GM21528 (cell line): ENCODE results near the gene MCF2L.
"Not testable (repeated sequence)": the region's sequence is repeated elsewhere in the genome, so short reads cannot be mapped to it uniquely, and the experiment has no call there.

Experiments
- ATAC-seq: cut with Tn5 transposase; IDR thresholded peaks from one replicate; pipeline ENCODE4 v1.9.1; 2021; ENCODE audit warnings: mild to moderate bottlenecking, moderate library complexity; ENCODE audit not compliant: unreplicated experiment, low FRiP score

The MCF2L gene

GRCh38 chr13:113076681-113077401 is 107.8 kb downstream of the MCF2L start:
- no peak for ATAC-seq

- ATAC-seq: no peak
Observed at GRCh38 chr13:113077566-113077952, 108.5 kb downstream of the MCF2L start.

GRCh38 chr13:113077953-113078901 is 109.2 kb downstream of the MCF2L start:
- ATAC-seq: no peak

- no peak for ATAC-seq
Observed at GRCh38 chr13:113078902-113079780, 110.1 kb downstream of the MCF2L start.

- ATAC-seq: not testable (repeated sequence)
Observed at GRCh38 chr13:113079781-113080080, 110.7 kb downstream of the MCF2L start.

GRCh38 chr13:113080361-113080831 is 111.4 kb downstream of the MCF2L start:
- no peak for ATAC-seq

- ATAC-seq: no peak
Observed at GRCh38 chr13:113080901-113081521, 112.0 kb downstream of the MCF2L start.

GRCh38 chr13:113082198-113083021 is 113.4 kb downstream of the MCF2L start:
- ATAC-seq: no peak

- ATAC-seq: no peak
Observed at GRCh38 chr13:113083022-113083373, 114.0 kb downstream of the MCF2L start.

GRCh38 chr13:113083402-113084061 is 114.5 kb downstream of the MCF2L start:
- ATAC-seq: no peak

- no peak for ATAC-seq
Observed at GRCh38 chr13:113084094-113084942, 115.3 kb downstream of the MCF2L start.

GRCh38 chr13:113084943-113085540 is 116.0 kb downstream of the MCF2L start:
- no peak for ATAC-seq

- ATAC-seq: no peak
Observed at GRCh38 chr13:113086031-113086750, 117.2 kb downstream of the MCF2L start.

GRCh38 chr13:113086991-113087922 is 118.2 kb downstream of the MCF2L start:
- no peak for ATAC-seq

GRCh38 chr13:113087923-113088690 is 119.1 kb downstream of the MCF2L start:
- no peak for ATAC-seq
